Neural cell (in vitro differentiated cells): ENCODE measurements around the gene ADAT3. TPM values are rescaled to one million over a fixed set of nuclear protein-coding genes. Genes with fewer than 3 reads are reported as not detected.

Source experiments
- H2AFZ ChIP-seq: fragments of 200-600, 300-800 bp; sonication (generic), shearing (Covaris generic); 2 replicates; pipeline ENCODE4 v1.6.0; 2014; ENCODE audit warnings: low read depth, mild to moderate bottlenecking, antibody characterized with exemption, low read length, moderate library complexity
- H3F3A ChIP-seq: fragments of 200-600 bp; shearing (Covaris generic); 2 replicates; pipeline ENCODE4 v1.6.1; 2016; ENCODE audit warnings: mild to moderate bottlenecking, moderate library complexity, mixed read lengths, antibody characterized with exemption, low read length; ENCODE audit not compliant: insufficient read depth, poor library complexity, severe bottlenecking
- H3K27ac ChIP-seq: fragments of 200-600, 300-800 bp; sonication (generic), shearing (Covaris generic); 2 replicates; pipeline ENCODE4 v1.5.1; 2014; ENCODE audit warnings: mild to moderate bottlenecking, low read length, moderate library complexity
- H3K27me3 ChIP-seq: fragments of 300-800, 200-600 bp; sonication (generic), shearing (Covaris generic); 2 replicates; pipeline ENCODE4 v1.6.0; 2014; ENCODE audit warnings: mild to moderate bottlenecking, low read depth, low read length, moderate library complexity; ENCODE audit not compliant: insufficient read depth
- H3K36me3 ChIP-seq: fragments of 300-800, 200-600 bp; sonication (generic), shearing (Covaris generic); 2 replicates; pipeline ENCODE4 v1.5.1; 2014; ENCODE audit warnings: mild to moderate bottlenecking, antibody characterized with exemption, low read length, moderate library complexity; ENCODE audit not compliant: insufficient read depth
- H3K4me2 ChIP-seq: fragments of 300-800, 200-600 bp; sonication (generic), shearing (Covaris generic); 2 replicates; pipeline ENCODE4 v1.6.0; 2014; ENCODE audit warnings: mild to moderate bottlenecking, low read length
- H3K4me3 ChIP-seq: fragments of 300-800, 200-600 bp; sonication (generic), shearing (Covaris generic); 2 replicates; pipeline ENCODE4 v1.5.1; 2014; ENCODE audit warnings: mild to moderate bottlenecking, low read length, moderate library complexity
- H3K79me2 ChIP-seq: fragments of 200-600 bp; shearing (Covaris generic); replicated peaks from 2 replicates; pipeline ENCODE4 v1.6.0; 2014; ENCODE audit warnings: mild to moderate bottlenecking, low read length, moderate library complexity; ENCODE audit not compliant: insufficient read depth
- H3K9ac ChIP-seq: fragments of 300-800, 200-600 bp; sonication (generic), shearing (Covaris generic); 2 replicates; pipeline ENCODE4 v1.6.1; 2016; ENCODE audit warnings: mild to moderate bottlenecking, low read length, mixed read lengths
- H3K9me2 ChIP-seq: fragments of 200-600 bp; shearing (Covaris generic); 2 replicates; pipeline ENCODE4 v1.6.1; 2016; ENCODE audit warnings: mild to moderate bottlenecking, low read length, mixed read lengths; ENCODE audit not compliant: insufficient read depth
- H3K9me3 ChIP-seq: fragments of 200-600, 300-800 bp; sonication (generic), shearing (Covaris generic); 2 replicates; pipeline ENCODE4 v1.6.1; 2016; ENCODE audit warnings: mild to moderate bottlenecking, mixed run types, low read length, moderate library complexity, mixed read lengths
- H4K20me1 ChIP-seq: fragments of 200-600 bp; shearing (Covaris generic); 2 replicates; pipeline ENCODE4 v1.6.1; 2016; ENCODE audit warnings: mild to moderate bottlenecking, mixed run types; ENCODE audit not compliant: insufficient read depth
- CTCF ChIP-seq: fragments of 450-650 bp; IDR thresholded peaks from 2 replicates; pipeline ENCODE4 v1.5.1; 2014; ENCODE audit warnings: antibody characterized with exemption, mild to moderate bottlenecking, moderate library complexity; ENCODE audit not compliant: poor library complexity, severe bottlenecking
- EP300 ChIP-seq: fragments of 450-650 bp; conservative IDR thresholded peaks from 2 replicates; pipeline ENCODE4 v1.6.1; 2014; ENCODE audit warnings: antibody characterized with exemption, mild to moderate bottlenecking, moderate library complexity; ENCODE audit not compliant: poor library complexity, severe bottlenecking
- EZH2 ChIP-seq: fragments of 200-600, 300-800 bp; shearing (Covaris generic), sonication (generic); IDR thresholded peaks from 2 replicates; pipeline ENCODE4 v1.6.1; 2014; ENCODE audit warnings: antibody characterized with exemption, low read length, borderline replicate concordance, mild to moderate bottlenecking; ENCODE audit not compliant: insufficient read depth, poor library complexity, severe bottlenecking
- MXI1 ChIP-seq: fragments of 450-650 bp; conservative IDR thresholded peaks from 2 replicates; pipeline ENCODE4 v1.6.1; 2014; ENCODE audit warnings: antibody characterized with exemption, mild to moderate bottlenecking; ENCODE audit not compliant: poor library complexity, severe bottlenecking
- POLR2AphosphoS5 ChIP-seq: IDR thresholded peaks from 2 replicates; pipeline ENCODE4 v1.6.1; 2012
- RAD21 ChIP-seq: fragments of 450-650 bp; conservative IDR thresholded peaks from 2 replicates; pipeline ENCODE4 v1.6.1; 2014; ENCODE audit warnings: antibody characterized with exemption, mild to moderate bottlenecking, moderate library complexity
- REST ChIP-seq: IDR thresholded peaks from 2 replicates; pipeline ENCODE4 v1.6.1; 2012; ENCODE audit warnings: borderline replicate concordance
- SMC3 ChIP-seq: fragments of 450-650 bp; conservative IDR thresholded peaks from 2 replicates; pipeline ENCODE4 v1.6.1; 2014; ENCODE audit warnings: antibody characterized with exemption, mild to moderate bottlenecking, moderate library complexity; ENCODE audit not compliant: poor library complexity
- TAF1 ChIP-seq: IDR thresholded peaks from 2 replicates; pipeline ENCODE4 v1.6.1; 2012; ENCODE audit warnings: low read depth
- polyA plus RNA-seq: library from polyadenylated mRNA; depleted of rRNA; stranded (reverse); fragments of >200 nt; gene quantifications from 2 replicates; pipeline ENCODE4 v1.2.3, GENCODE V29; 2014

Gene ADAT3
- polyA plus RNA-seq, 1 donor from 2014 or later = 1.6 TPM

GRCh38 chr19:1944916-1945561, 39.8 kb downstream of the ADAT3 start:
- no peak overlapping the region for H3K4me2 ChIP-seq
- no peaks in the 10 kb centered on the region for H4K20me1 ChIP-seq
- no peaks in the 10 kb centered on the region for H3K9me2 ChIP-seq
- H3F3A ChIP-seq = peaks cover 2% of the 10 kb centered on the region
- no peak overlapping the region for H3K27ac ChIP-seq
- no peaks in the 10 kb centered on the region for H3K27me3 ChIP-seq
- peaks cover 58% of the 10 kb centered on the region for H3K79me2 ChIP-seq
- no peak overlapping the region for H2AFZ ChIP-seq
- no peaks in the 10 kb centered on the region for H3K36me3 ChIP-seq
- no peak overlapping the region for H3K4me3 ChIP-seq
- no peak for TF ChIP-seq TAF1
- TF ChIP-seq SMC3 = no peak
- TF ChIP-seq EP300 = no peak
- no peak for TF ChIP-seq MXI1
- no peak for TF ChIP-seq CTCF
- no peak for TF ChIP-seq REST
- no peak for TF ChIP-seq RAD21
- no peak for TF ChIP-seq EZH2
- no peak for TF ChIP-seq POLR2AphosphoS5
- H3K9ac ChIP-seq = no peak overlapping the region
- no peaks in the 10 kb centered on the region for H3K9me3 ChIP-seq

GRCh38 chr19:1945899-1946298, 40.7 kb downstream of the ADAT3 start:
- Histone ChIP-seq H3K9ac (no peak overlapping the region), H2AFZ (no peak overlapping the region), H3K36me3 (no peaks in the 10 kb centered on the region), H4K20me1 (no peaks in the 10 kb centered on the region), H3K27me3 (no peaks in the 10 kb centered on the region), H3K4me2 (no peak overlapping the region), H3K9me2 (no peaks in the 10 kb centered on the region), H3K27ac (no peak overlapping the region), H3K9me3 (no peaks in the 10 kb centered on the region), H3K4me3 (no peak overlapping the region), H3F3A (no peaks in the 10 kb centered on the region), H3K79me2 (peaks cover 63% of the 10 kb centered on the region)
- TF ChIP-seq EP300 (no peak), REST (no peak), SMC3 (no peak), POLR2AphosphoS5 (no peak), RAD21 (no peak), EZH2 (no peak), TAF1 (no peak), CTCF (no peak), MXI1 (no peak)
